H1 (cell line): ENCODE measurements around the gene COL17A1. TPM values are rescaled to one million over a fixed set of nuclear protein-coding genes. Genes with fewer than 3 reads are reported as not detected.

ENCODE experiments used
- CTCF ChIA-PET: fragments of 300-600 bp; sonication (Branson Sonifier 250); formaldehyde crosslinking; loops from one replicate; lab custom pipeline; 2021; ENCODE audit not compliant: partially characterized antibody; lab: Charles Lee
- POLR2A ChIA-PET: fragments of 300-600 bp; sonication (Branson Sonifier 250); formaldehyde crosslinking; loops from one replicate; lab custom pipeline; 2021; ENCODE audit warnings: inconsistent platforms; ENCODE audit not compliant: partially characterized antibody; lab: Charles Lee
- DNase-seq, 2 experiments: peaks; one replicate each; pipeline versions ENCODE4 v3.0.0 to v3.0.0-alpha.2; 2010 to 2022; ENCODE audit warnings: low spot score in 2 of 2, low read depth in 1 of 2, mixed read lengths in 1 of 2
- FAIRE-seq: peaks from 2 replicates; lab custom pipeline; 2011; peaks lifted over from hg19 to GRCh38; lab: Jason Lieb, UNC
- H2AFZ ChIP-seq: 2 replicates; pipeline ENCODE4 v1.8.1; 2012; ENCODE audit warnings: low read length, inconsistent platforms
- H2AK5ac ChIP-seq: 2 replicates; pipeline ENCODE4 v1.6.1; 2013; ENCODE audit warnings: low read depth, low read length
- H2BK120ac ChIP-seq: replicated peaks from 2 replicates; pipeline ENCODE3; 2013; ENCODE audit warnings: low read depth, low read length, inconsistent platforms
- H2BK12ac ChIP-seq: 2 replicates; pipeline ENCODE4 v1.6.1; 2013; ENCODE audit warnings: low read depth, low read length
- H2BK15ac ChIP-seq: 2 replicates; pipeline ENCODE4 v1.6.1; 2013; ENCODE audit warnings: low read length
- H2BK20ac ChIP-seq: 2 replicates; pipeline ENCODE4 v1.6.1; 2013; ENCODE audit warnings: low read length
- H2BK5ac ChIP-seq: 2 replicates; pipeline ENCODE4 v1.6.1; 2013; ENCODE audit warnings: low read depth, low read length
- H3K14ac ChIP-seq: 2 replicates; pipeline ENCODE4 v1.6.1; 2013; ENCODE audit warnings: inconsistent platforms; ENCODE audit not compliant: insufficient read length
- H3K18ac ChIP-seq: 2 replicates; pipeline ENCODE4 v1.6.1; 2013; ENCODE audit warnings: low read length; ENCODE audit errors: extremely low read depth
- H3K23ac ChIP-seq: 2 replicates; pipeline ENCODE4 v1.6.1; 2013; ENCODE audit warnings: inconsistent platforms; ENCODE audit not compliant: insufficient read length
- H3K23me2 ChIP-seq: 2 replicates; pipeline ENCODE4 v1.6.1; 2013; ENCODE audit warnings: low read depth, low read length
- H3K27ac ChIP-seq: 2 replicates; pipeline ENCODE4 v1.6.1; 2011; ENCODE audit warnings: low read depth, low read length, inconsistent platforms
- H3K27me3 ChIP-seq, 4 experiments: replicated peaks in 1 of 4; 1 replicate in 1 of 4; 2 replicates in 3 of 4; pipeline versions ENCODE4 v1.6.1 to v1.8.1; 2011 to 2013; ENCODE audit warnings: low read length in 3 of 4, mild to moderate bottlenecking in 3 of 4, inconsistent platforms in 2 of 4, mixed read lengths in 2 of 4, moderate library complexity in 1 of 4; ENCODE audit not compliant: control insufficient read depth in 3 of 4, insufficient read depth in 3 of 4; ENCODE audit errors: extremely low read depth in 1 of 4
- H3K36me3 ChIP-seq, 4 experiments: 2 replicates each; pipeline versions ENCODE4 v1.6.1 to v1.8.1; 2011 to 2013; ENCODE audit warnings: mild to moderate bottlenecking in 4 of 4, low read length in 3 of 4, moderate library complexity in 2 of 4, control low read depth in 1 of 4, inconsistent platforms in 1 of 4; ENCODE audit not compliant: insufficient read depth in 4 of 4, control insufficient read depth in 2 of 4
- H3K4ac ChIP-seq: replicated peaks from 2 replicates; pipeline ENCODE3; 2013; ENCODE audit warnings: low read length, low read depth, mixed read lengths, inconsistent platforms; ENCODE audit not compliant: insufficient read length
- H3K4me1 ChIP-seq, 4 experiments: replicated peaks in 1 of 4; 1 replicate in 1 of 4; 2 replicates in 3 of 4; pipeline versions ENCODE4 v1.6.1 to v1.8.1; 2011 to 2013; ENCODE audit warnings: low read length in 3 of 4, inconsistent platforms in 2 of 4, mixed read lengths in 1 of 4; ENCODE audit not compliant: insufficient read depth in 4 of 4, control insufficient read depth in 3 of 4
- H3K4me2 ChIP-seq, 2 experiments: 2 replicates each; pipeline versions ENCODE4 v1.6.1 to v1.8.1; 2011 to 2013; ENCODE audit warnings: low read depth in 2 of 2, low read length in 2 of 2, control low read depth in 1 of 2, inconsistent platforms in 1 of 2, mild to moderate bottlenecking in 1 of 2; ENCODE audit not compliant: insufficient read depth in 1 of 2
- H3K4me3 ChIP-seq, 4 experiments: fragments of 200-600, 300-600 bp in 1 of 4; sonication (generic), shearing (Covaris generic), sonication (Bioruptor Twin) in 1 of 4; 2 replicates each; pipeline versions ENCODE4 v1.5.1 to v1.8.1; 2011 to 2016; ENCODE audit warnings: low read length in 4 of 4, low read depth in 3 of 4, control low read depth in 2 of 4, inconsistent platforms in 2 of 4, mild to moderate bottlenecking in 2 of 4, mixed read lengths in 1 of 4, moderate library complexity in 1 of 4; ENCODE audit not compliant: insufficient read depth in 2 of 4; ENCODE audit errors: extremely low read depth in 1 of 4
- H3K56ac ChIP-seq: replicated peaks from 2 replicates; pipeline ENCODE3; 2013; ENCODE audit warnings: low read depth, mild to moderate bottlenecking, mixed read lengths, low read length, inconsistent platforms; ENCODE audit not compliant: insufficient read length
- H3K79me1 ChIP-seq: 2 replicates; pipeline ENCODE4 v1.6.1; 2013; ENCODE audit warnings: low read depth, low read length, control low read depth
- H3K79me2 ChIP-seq, 2 experiments: 2 replicates each; pipeline versions ENCODE4 v1.6.1 to v1.8.1; 2012 to 2013; ENCODE audit warnings: low read length in 2 of 2, mild to moderate bottlenecking in 2 of 2, inconsistent platforms in 1 of 2; ENCODE audit not compliant: insufficient read depth in 2 of 2, control insufficient read depth in 1 of 2
- H3K9ac ChIP-seq, 4 experiments: replicated peaks in 1 of 4; 1 replicate in 1 of 4; 2 replicates in 3 of 4; pipeline versions ENCODE4 v1.6.1 to v1.8.1; 2011 to 2013; ENCODE audit warnings: low read depth in 3 of 4, low read length in 3 of 4, control low read depth in 2 of 4, mild to moderate bottlenecking in 2 of 4, moderate library complexity in 2 of 4, inconsistent platforms in 1 of 4; ENCODE audit errors: extremely low read depth in 1 of 4
- H3K9me3 ChIP-seq, 2 experiments: 2 replicates each; pipeline versions ENCODE4 v1.6.1 to v1.8.1; 2012 to 2013; ENCODE audit warnings: mild to moderate bottlenecking in 2 of 2, moderate library complexity in 2 of 2, control low read depth in 1 of 2, inconsistent platforms in 1 of 2, low read depth in 1 of 2, low read length in 1 of 2, mixed read lengths in 1 of 2; ENCODE audit not compliant: insufficient read depth in 2 of 2
- H4K20me1 ChIP-seq, 2 experiments: replicated peaks in 1 of 2; 2 replicates each; pipeline versions ENCODE3 to v1.8.1; 2011 to 2013; ENCODE audit warnings: inconsistent platforms in 2 of 2, low read length in 2 of 2, mild to moderate bottlenecking in 1 of 2; ENCODE audit not compliant: insufficient read depth in 2 of 2, control insufficient read depth in 1 of 2
- H4K5ac ChIP-seq: 2 replicates; pipeline ENCODE4 v1.6.1; 2013; ENCODE audit warnings: low read length, low read depth, mixed read lengths, inconsistent platforms; ENCODE audit not compliant: insufficient read length
- H4K8ac ChIP-seq: 2 replicates; pipeline ENCODE4 v1.8.0; 2013; ENCODE audit warnings: mild to moderate bottlenecking, moderate library complexity, low read length, inconsistent platforms; ENCODE audit not compliant: insufficient read depth; ENCODE audit errors: extremely low read depth
- H4K91ac ChIP-seq: replicated peaks from 2 replicates; pipeline ENCODE3; 2013; ENCODE audit warnings: low read length, mixed read lengths, inconsistent platforms; ENCODE audit not compliant: insufficient read length
- KDM5A ChIP-seq: fragments of 200-600 bp; IDR thresholded peaks from 2 replicates; pipeline ENCODE4 v1.7.1; 2012; ENCODE audit warnings: mild to moderate bottlenecking, low read length, inconsistent platforms, mixed read lengths
- NANOG ChIP-seq: IDR thresholded peaks from 2 replicates; pipeline ENCODE4 v1.6.1; 2011; ENCODE audit warnings: low read length, low read depth, mild to moderate bottlenecking, inconsistent platforms; ENCODE audit not compliant: insufficient read depth, poor library complexity, severe bottlenecking
- PHF8 ChIP-seq: fragments of 200-600 bp; sonication (generic); conservative IDR thresholded peaks from 2 replicates; pipeline ENCODE4 v1.7.1; 2012; ENCODE audit warnings: low read depth, mild to moderate bottlenecking, inconsistent platforms, low read length, moderate library complexity
- POLR2A ChIP-seq, 2 experiments: IDR thresholded peaks; 1 replicate in 1 of 2; 2 replicates in 1 of 2; pipeline ENCODE4 v1.6.1; 2011; ENCODE audit warnings: low read depth in 2 of 2, low read length in 2 of 2, mild to moderate bottlenecking in 2 of 2; ENCODE audit errors: control extremely low read depth in 1 of 2
- RBBP5 ChIP-seq: IDR thresholded peaks from 2 replicates; pipeline ENCODE4 v1.7.1; 2012; ENCODE audit warnings: low read depth, mild to moderate bottlenecking, inconsistent platforms, low read length, moderate library complexity, borderline replicate concordance
- SP1 ChIP-seq: IDR thresholded peaks from 2 replicates; pipeline ENCODE4 v1.6.1; 2011; ENCODE audit warnings: low read depth, low read length
- SP4 ChIP-seq: IDR thresholded peaks from 2 replicates; pipeline ENCODE4 v1.6.1; 2012; ENCODE audit warnings: low read length, inconsistent platforms
- WGBS, 2 experiments: shearing (Covaris generic) in 1 of 2; methylation state at CpG; one replicate each; pipeline versions ENCODE4 v1.1.6 to v1.1.7; 2013 to 2015; ENCODE audit warnings: low lambda C conversion rate in 2 of 2, mixed read lengths in 2 of 2, inconsistent platforms in 1 of 2, low coverage in 1 of 2, missing lambda C conversion rate in 1 of 2; ENCODE audit not compliant: insufficient replicate concordance in 2 of 2, insufficient coverage in 1 of 2, insufficient read length in 1 of 2; ENCODE audit errors: extremely low coverage in 1 of 2, missing lambda C conversion rate in 1 of 2; 5-methylcytosine and 5-hydroxymethylcytosine counted together
- polyA plus RNA-seq, 7 experiments: library from polyadenylated mRNA; depleted of rRNA in 3 of 7; stranded (reverse) in 5 of 7; unstranded in 2 of 7; fragments of >200 nt in 5 of 7; fragments of 200-250 nt in 2 of 7; gene quantifications; 1 replicate in 5 of 7; 2 replicates in 1 of 7; 4 replicates in 1 of 7; pipeline versions ENCODE4 v1.2.1 to v1.2.3, GENCODE V29; 2011 to 2013; ENCODE audit warnings: missing spikeins in 2 of 7, mixed read lengths in 2 of 7
- total RNA-seq: library from RNA; stranded (reverse); fragmentation: NEBNext Ultra II Directional; extraction: Animal tissue kit (Norgen Biotek cat#: 25700); gene quantifications from 2 replicates; pipeline ENCODE4 v1.2.1, GENCODE V29; 2021

Gene COL17A1
- total and polyA plus RNA-seq, 2 of the 8 experiments (the other 6 are each of a cell fraction or from before 2014, with no cell fraction given) = 0.35 to 0.37 TPM

DNA sequence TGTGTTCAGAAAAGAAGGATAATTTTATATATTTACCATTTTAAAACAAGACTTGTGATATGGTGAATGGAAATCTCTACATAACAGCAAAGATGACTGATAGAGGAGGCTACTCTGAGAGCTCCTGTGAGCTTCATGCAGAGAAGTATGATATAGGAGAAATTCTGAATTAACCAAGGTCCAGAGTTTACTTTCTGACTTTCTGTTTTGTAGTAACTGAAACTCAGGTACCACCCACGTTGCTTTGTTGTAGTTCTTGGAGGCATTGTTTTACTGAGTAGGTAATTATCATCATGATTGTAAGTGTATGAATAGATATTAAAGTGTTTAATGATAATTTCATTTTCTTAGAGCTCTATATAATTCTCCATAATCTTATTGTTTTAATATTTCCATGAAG is 18.3 kb upstream of the COL17A1 start:
- Histone ChIP-seq H2BK12ac (no peak overlapping the region), H3K4me1 (peaks cover 0 to 2% (median 0%) of the 10 kb centered on the region in 4 experiments; a peak in 1 of 7 replicates), H2AK5ac (no peak overlapping the region), H3K4ac (no peak overlapping the region), H3K56ac (no peak overlapping the region), H3K27ac (no peak overlapping the region), H3K4me3 (no peak overlapping the region), H3K18ac (no peak overlapping the region), H2BK5ac (no peak overlapping the region), H3K4me2 (no peak overlapping the region), H2AFZ (no peak overlapping the region), H3K9me3 (no peaks in the 10 kb centered on the region), H4K8ac (no peak overlapping the region), H4K91ac (no peak overlapping the region), H3K14ac (no peak overlapping the region), H3K23me2 (no peaks in the 10 kb centered on the region), H2BK15ac (no peak overlapping the region), H3K27me3 (no peaks in the 10 kb centered on the region), H4K5ac (no peak overlapping the region), H3K23ac (no peak overlapping the region), H2BK120ac (no peak overlapping the region), H4K20me1 (no peaks in the 10 kb centered on the region), H2BK20ac (no peak overlapping the region), H3K79me1 (no peaks in the 10 kb centered on the region), H3K36me3 (no peaks in the 10 kb centered on the region), H3K79me2 (no peaks in the 10 kb centered on the region), H3K9ac (no peak overlapping the region)
- POLR2A ChIA-PET = interaction anchor here (0.6 to 1.5 kb wide), 2 partner anchors 18 to 27 kb away, joined by 3 to 4 read pairs; partner anchors contain the start of gene SFR1
- FAIRE-seq (no peak), DNase-seq (no peak)
- CTCF ChIA-PET = interaction anchor here (0.6 to 1.8 kb wide), 5 partner anchors 11 to 182 kb away, joined by 3 to 6 read pairs (median 4); partner anchors contain the start of gene SFR1
- TF ChIP-seq KDM5A (no peak), SP4 (no peak), PHF8 (no peak), POLR2A (IDR thresholded peaks at IDR 0.05; ENCODE audit: control extremely low read depth in 1 of 2, low read depth in 2 of 2, low read length in 2 of 2) (no peak), RBBP5 (no peak), SP1 (no peak), NANOG (no peak)
- WGBS, 2 experiments = 77% methylated on average over 1 of the region's 1 CpG; no CpG with 5 or more reads in 1 of the 2 experiments
